ENCODE results near the gene TNC. TPM values are rescaled to one million over a fixed set of nuclear protein-coding genes. Genes with fewer than 3 reads are reported as not detected.

TNC gene
- total RNA-seq, 4 donors from 2014 or later: 79.7 to 242 (median 161) TPM

GRCh38 chr9:115010874-115011273 lies 107.1 kb downstream of the TNC start:
- intact Hi-C loops (cut with DNase I; ENCODE audit: low total_unique reads): no loop called here
- Histone ChIP-seq H3K27ac (no peak overlapping the region), H3K36me3 (no peaks in the 10 kb centered on the region), H3K27me3 (no peaks in the 10 kb centered on the region), H3K4me3 (no peak overlapping the region), H3K4me1 (no peaks in the 10 kb centered on the region), H3K9me3 (no peaks in the 10 kb centered on the region)
- no peak for DNase-seq
- TF ChIP-seq POLR2A (IDR thresholded peaks at IDR 0.05): no peak
- no peak for TF ChIP-seq CTCF (IDR thresholded peaks at IDR 0.05)

- no peak overlapping the region for H3K27ac ChIP-seq
- H3K27me3 ChIP-seq: no peaks in the 10 kb centered on the region
- no peaks in the 10 kb centered on the region for H3K9me3 ChIP-seq
- intact Hi-C loops (cut with DNase I; ENCODE audit: low total_unique reads): no loop called here
- DNase-seq: no peak
- TF ChIP-seq POLR2A (IDR thresholded peaks at IDR 0.05) (no peak), CTCF (IDR thresholded peaks at IDR 0.05) (no peak)
- H3K4me1 ChIP-seq: no peaks in the 10 kb centered on the region
- no peaks in the 10 kb centered on the region for H3K36me3 ChIP-seq
- H3K4me3 ChIP-seq: no peak overlapping the region
Measured at GRCh38 chr9:115008536-115009270, 109.3 kb downstream of the TNC start.

GRCh38 chr9:115006660-115007059 lies 111.3 kb downstream of the TNC start:
- H3K36me3 ChIP-seq: no peaks in the 10 kb centered on the region
- no peaks in the 10 kb centered on the region for H3K27me3 ChIP-seq
- no peak overlapping the region for H3K4me3 ChIP-seq
- intact Hi-C loops (cut with DNase I; ENCODE audit: low total_unique reads): no loop called here
- TF ChIP-seq CTCF (IDR thresholded peaks at IDR 0.05) (no peak), POLR2A (IDR thresholded peaks at IDR 0.05) (no peak)
- no peaks in the 10 kb centered on the region for H3K4me1 ChIP-seq
- no peaks in the 10 kb centered on the region for H3K9me3 ChIP-seq
- DNase-seq: no peak
- H3K27ac ChIP-seq: no peak overlapping the region

- intact Hi-C loops (cut with DNase I; ENCODE audit: low total_unique reads): no loop called here
- Histone ChIP-seq H3K27ac (no peak overlapping the region), H3K36me3 (no peaks in the 10 kb centered on the region), H3K4me3 (no peak overlapping the region), H3K4me1 (no peaks in the 10 kb centered on the region), H3K27me3 (no peaks in the 10 kb centered on the region), H3K9me3 (no peaks in the 10 kb centered on the region)
- no peak for DNase-seq
- TF ChIP-seq CTCF (IDR thresholded peaks at IDR 0.05) (no peak), POLR2A (IDR thresholded peaks at IDR 0.05) (no peak)
Measured at GRCh38 chr9:115005322-115005721, 112.6 kb downstream of the TNC start.

- Histone ChIP-seq H3K27ac (no peak overlapping the region), H3K4me3 (no peak overlapping the region), H3K4me1 (no peaks in the 10 kb centered on the region), H3K9me3 (no peaks in the 10 kb centered on the region), H3K27me3 (no peaks in the 10 kb centered on the region), H3K36me3 (no peaks in the 10 kb centered on the region)
- intact Hi-C loops (cut with DNase I; ENCODE audit: low total_unique reads): no loop called here
- TF ChIP-seq POLR2A (IDR thresholded peaks at IDR 0.05) (no peak), CTCF (IDR thresholded peaks at IDR 0.05) (no peak)
- no peak for DNase-seq
Measured at GRCh38 chr9:115004545-115004944, 113.4 kb downstream of the TNC start.
